Common myeloid progenitor, CD34-positive (primary cell): ENCODE data around the gene FBXO15.
A peak's percentile ranks its signal among the peaks of the same experiment; 100 is the strongest.

Source experiments
- CTCF ChIA-PET: fragments of 350-600 bp; sonication (Branson Sonifier 250); formaldehyde crosslinking; loops from one replicate; lab custom pipeline; 2021; ENCODE audit warnings: antibody characterized with exemption; lab: Charles Lee
- POLR2A ChIA-PET: fragments of 350-600 bp; sonication (Branson Sonifier 250); formaldehyde crosslinking; loops from one replicate; lab custom pipeline; 2021; ENCODE audit warnings: antibody characterized with exemption; lab: Charles Lee
- DNase-seq, 3 donors: peaks; one replicate each; pipeline versions ENCODE4 v3.0.0 to v3.0.0-alpha.2; 2013
- H3K27ac ChIP-seq, 2 experiments: 1 replicate in 1 of 2; 2 replicates in 1 of 2; pipeline ENCODE4 v1.7.0; 2013; ENCODE audit warnings: inconsistent platforms in 2 of 2, low read length in 2 of 2, mild to moderate bottlenecking in 2 of 2, low read depth in 1 of 2, moderate library complexity in 1 of 2; ENCODE audit not compliant: severe bottlenecking in 2 of 2, insufficient read depth in 1 of 2, poor library complexity in 1 of 2
- H3K27me3 ChIP-seq, 5 experiments: replicated peaks in 2 of 5; 1 replicate in 3 of 5; 2 replicates in 2 of 5; pipeline versions ENCODE4 v1.6.1 to v1.7.0; 2013; ENCODE audit warnings: low read length in 4 of 5, mild to moderate bottlenecking in 2 of 5, moderate library complexity in 2 of 5, inconsistent platforms in 1 of 5; ENCODE audit not compliant: insufficient read depth in 5 of 5, control insufficient read depth in 4 of 5
- H3K36me3 ChIP-seq, 4 experiments: 1 replicate in 2 of 4; 2 replicates in 2 of 4; pipeline versions ENCODE4 v1.6.1 to v1.7.0; 2013; ENCODE audit warnings: low read length in 3 of 4, control low read depth in 1 of 4, mild to moderate bottlenecking in 1 of 4; ENCODE audit not compliant: control insufficient read depth in 4 of 4, insufficient read depth in 4 of 4
- H3K4me1 ChIP-seq, 4 experiments: 1 replicate in 3 of 4; 2 replicates in 1 of 4; pipeline versions ENCODE4 v1.6.1 to v1.7.1; 2013; ENCODE audit warnings: low read length in 3 of 4, mild to moderate bottlenecking in 3 of 4, control low read depth in 1 of 4, inconsistent platforms in 1 of 4, moderate library complexity in 1 of 4; ENCODE audit not compliant: control insufficient read depth in 4 of 4, insufficient read depth in 4 of 4; ENCODE audit errors: control extremely low read depth in 1 of 4
- H3K4me3 ChIP-seq, 7 experiments: 1 replicate in 4 of 7; 2 replicates in 3 of 7; pipeline versions ENCODE4 v1.5.1 to v1.7.0; 2013; ENCODE audit warnings: mild to moderate bottlenecking in 7 of 7, low read length in 6 of 7, moderate library complexity in 6 of 7, inconsistent platforms in 2 of 7, low read depth in 2 of 7, control low read depth in 1 of 7; ENCODE audit not compliant: insufficient read depth in 4 of 7, control insufficient read depth in 1 of 7; ENCODE audit errors: extremely low read depth in 1 of 7
- H3K9me3 ChIP-seq, 5 experiments: 1 replicate in 4 of 5; 2 replicates in 1 of 5; pipeline versions ENCODE4 v1.6.1 to v1.7.1; 2013; ENCODE audit warnings: low read length in 4 of 5, mild to moderate bottlenecking in 2 of 5, inconsistent platforms in 1 of 5, low read depth in 1 of 5, moderate library complexity in 1 of 5; ENCODE audit not compliant: control insufficient read depth in 4 of 5, insufficient read depth in 2 of 5; ENCODE audit errors: control extremely low read depth in 1 of 5
- WGBS: methylation state at CpG from one replicate; pipeline ENCODE4 v1.1.5; 2013; ENCODE audit not compliant: insufficient coverage; 5-methylcytosine and 5-hydroxymethylcytosine counted together

Gene FBXO15

GRCh38 chr18:74040459-74041332 lies 106.9 kb downstream of the FBXO15 start:
- peak; percentile 6 to 31 (median 20) for DNase-seq
- Histone ChIP-seq H3K36me3 (no peaks in the 10 kb centered on the region), H3K4me3 (no peak overlapping the region), H3K27me3 (no peaks in the 10 kb centered on the region), H3K4me1 (no peaks in the 10 kb centered on the region), H3K27ac (no peak overlapping the region), H3K9me3 (no peaks in the 10 kb centered on the region)
- CTCF ChIA-PET = interaction anchor here (1.3 kb wide), 1 partner anchor 12 kb away, joined by 5 read pairs; no protein-coding TSS in a partner anchor
- POLR2A ChIA-PET = no interaction called here
- WGBS = 96% methylated on average over 10 of the region's 20 CpGs

GRCh38 chr18:74040008-74040407 lies 107.6 kb downstream of the FBXO15 start:
- ChIA-PET POLR2A (no interaction called here), CTCF (interaction anchor here (1.3 kb wide), 1 partner anchor 13 kb away, joined by 5 read pairs; no protein-coding TSS in a partner anchor)
- WGBS = 95% methylated on average over 3 of the region's 4 CpGs
- Histone ChIP-seq H3K4me1 (no peaks in the 10 kb centered on the region), H3K36me3 (no peaks in the 10 kb centered on the region), H3K27ac (no peak overlapping the region), H3K4me3 (no peak overlapping the region), H3K27me3 (no peaks in the 10 kb centered on the region), H3K9me3 (no peaks in the 10 kb centered on the region)
- DNase-seq = no peak

GRCh38 chr18:74029161-74029560 lies 118.5 kb downstream of the FBXO15 start:
- H3K27me3 ChIP-seq = peaks cover 0 to 2% (median 0%) of the 10 kb centered on the region in 5 experiments
- H3K4me1 ChIP-seq = no peaks in the 10 kb centered on the region
- CTCF ChIA-PET = no interaction called here
- H3K36me3 ChIP-seq = no peaks in the 10 kb centered on the region
- no peaks in the 10 kb centered on the region for H3K9me3 ChIP-seq
- no peak overlapping the region for H3K27ac ChIP-seq
- no peak overlapping the region for H3K4me3 ChIP-seq
- no peak for DNase-seq
- POLR2A ChIA-PET = no interaction called here
